IPS-18c (cell line): ENCODE measurements around the gene NUDT3.
A peak's percentile ranks its signal among the peaks of the same experiment; 100 is the strongest.

Source experiments
- H3K4me3 ChIP-seq: 2 replicates; pipeline ENCODE4 v1.7.0; 2013; ENCODE audit warnings: low read depth, mild to moderate bottlenecking, low read length, moderate library complexity; ENCODE audit not compliant: insufficient read depth
- H3K9me3 ChIP-seq: one replicate; pipeline ENCODE4 v1.6.1; 2013; ENCODE audit warnings: mild to moderate bottlenecking, low read length, moderate library complexity; ENCODE audit not compliant: control insufficient read depth, insufficient read depth

NUDT3 gene

GRCh38 chr6:34243901-34244884 is 148.3 kb downstream of the NUDT3 start:
- H3K4me3 ChIP-seq: no peak overlapping the region; the same call in 1 of the 2 replicates
- no peaks in the 10 kb centered on the region for H3K9me3 ChIP-seq

DNA sequence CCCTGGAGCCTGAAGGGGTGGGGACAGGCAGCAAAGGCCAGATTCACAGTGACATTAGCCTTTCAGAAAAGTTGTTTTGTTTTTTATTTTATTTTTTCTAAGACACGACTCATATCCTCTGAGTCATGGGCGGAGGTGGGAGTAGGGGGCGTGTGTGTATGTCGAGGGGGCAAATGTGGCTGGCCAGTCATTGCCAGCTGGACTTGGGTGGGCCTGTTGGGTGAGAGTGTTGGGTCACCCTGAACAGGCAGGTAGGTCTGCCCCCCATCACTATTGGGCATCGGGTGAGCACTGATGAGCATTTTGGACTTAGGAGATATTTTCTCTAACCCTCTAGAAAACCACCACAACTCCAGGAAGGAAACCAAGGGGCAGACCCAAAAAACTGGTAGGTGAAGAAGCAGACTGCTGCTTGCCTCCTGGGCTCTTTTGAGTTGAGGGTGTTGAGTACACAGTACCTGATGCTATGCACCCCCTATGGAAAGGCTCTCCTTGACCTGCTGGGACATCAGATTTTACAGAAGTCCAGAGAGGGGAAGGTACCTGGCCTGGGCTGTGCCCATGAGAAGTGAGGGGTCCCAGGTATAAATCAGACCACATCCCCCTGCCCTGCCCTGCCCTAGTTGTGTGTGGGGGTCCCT is 149.2 kb downstream of the NUDT3 start:
- Histone ChIP-seq H3K4me3 (0 out of 2 replicates have a peak overlapping the region, but pooled peaks have one; percentile 15), H3K9me3 (no peaks in the 10 kb centered on the region)

- Histone ChIP-seq H3K4me3 (no peak overlapping the region; the same call in 1 of the 2 replicates), H3K9me3 (no peaks in the 10 kb centered on the region)
Observed at GRCh38 chr6:34242252-34243130, 150.0 kb downstream of the NUDT3 start.

- H3K4me3 ChIP-seq: no peak overlapping the region
- no peaks in the 10 kb centered on the region for H3K9me3 ChIP-seq
Observed at GRCh38 chr6:34241351-34242215, 150.9 kb downstream of the NUDT3 start.

GRCh38 chr6:34240329-34241248 is 151.9 kb downstream of the NUDT3 start:
- no peak overlapping the region for H3K4me3 ChIP-seq

GRCh38 chr6:34239893-34240292 is 152.6 kb downstream of the NUDT3 start:
- Histone ChIP-seq H3K9me3 (no peaks in the 10 kb centered on the region), H3K4me3 (0 out of 2 replicates have a peak overlapping the region, but pooled peaks have one; percentile 92)

More at GRCh38 chr6:34240329-34241248, 151.9 kb downstream of the NUDT3 start:
- no peaks in the 10 kb centered on the region for H3K9me3 ChIP-seq

- H3K4me3 ChIP-seq: peak overlapping the region; percentile 92; the same call in 1 of the 2 replicates
- H3K9me3 ChIP-seq: no peaks in the 10 kb centered on the region
Observed at GRCh38 chr6:34239500-34239825, 153.0 kb downstream of the NUDT3 start.

DNA sequence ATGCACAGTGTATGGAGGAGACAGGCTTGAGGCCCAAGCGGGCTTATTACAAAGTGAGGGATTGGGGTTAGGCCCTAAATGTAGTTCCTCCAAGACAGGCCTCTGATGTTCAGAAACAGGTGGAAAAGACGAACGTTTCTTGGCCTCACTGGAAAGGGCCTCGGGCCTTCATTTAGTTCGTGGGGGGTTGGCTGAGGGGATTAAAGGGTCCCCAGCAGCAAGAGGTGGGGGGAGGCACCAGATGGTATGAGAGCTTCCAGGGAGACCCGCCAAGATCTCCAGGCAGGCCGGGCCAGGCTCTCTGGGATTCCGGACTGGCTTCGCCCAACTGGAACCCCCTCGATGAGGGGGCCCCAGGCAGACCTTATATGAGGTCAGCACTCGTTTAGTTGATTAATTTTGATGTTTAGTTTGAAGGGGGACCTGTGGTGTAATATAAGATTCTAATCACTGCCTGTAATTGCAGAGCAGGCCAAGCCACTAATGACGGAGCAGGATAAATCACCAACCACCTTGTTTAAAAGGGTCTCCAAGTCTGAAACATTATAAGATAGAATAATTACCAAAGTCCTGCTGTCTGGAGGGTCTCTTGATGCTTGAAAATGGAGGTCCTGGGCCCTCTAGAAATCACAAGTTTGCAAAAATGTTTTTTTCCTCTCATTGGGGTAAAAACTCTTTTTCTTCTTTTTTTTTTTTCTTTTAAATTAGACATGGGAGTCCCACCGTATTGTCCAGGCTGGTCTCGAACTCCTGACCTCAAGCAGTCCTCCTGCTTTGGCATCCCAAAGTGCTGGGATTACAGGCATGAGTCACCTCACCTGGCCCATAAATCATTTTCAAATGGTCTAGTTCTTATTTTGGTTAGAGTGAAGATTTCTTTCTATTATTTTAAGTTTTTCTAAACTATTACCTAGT is 153.6 kb downstream of the NUDT3 start:
- Histone ChIP-seq H3K4me3 (peak overlapping the region; percentile 92), H3K9me3 (no peaks in the 10 kb centered on the region)

GRCh38 chr6:34237722-34238584 is 154.5 kb downstream of the NUDT3 start:
- H3K9me3 ChIP-seq: no peaks in the 10 kb centered on the region
- peak overlapping the region; percentile 92 for H3K4me3 ChIP-seq

DNA sequence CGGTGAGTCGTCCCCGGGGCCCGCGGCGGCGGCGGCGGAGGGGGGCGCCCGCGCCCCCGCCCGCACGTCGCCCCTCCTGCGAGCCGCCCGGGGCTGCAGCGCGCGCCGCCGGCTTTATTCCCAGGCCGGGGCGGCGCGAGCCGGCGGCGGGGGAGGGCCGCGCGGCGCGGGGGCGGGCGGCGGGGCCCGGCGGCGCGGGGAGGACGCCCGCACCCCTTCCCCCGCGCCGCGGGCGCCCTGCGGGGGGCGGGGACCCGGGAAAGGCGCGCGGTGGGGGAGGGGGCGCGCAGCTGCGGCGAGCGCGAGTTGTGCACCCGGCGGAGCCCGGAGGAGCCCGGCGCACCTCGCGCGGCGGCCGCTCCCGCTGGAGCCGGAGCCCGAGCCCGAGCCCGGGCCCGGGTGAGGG is 155.2 kb downstream of the NUDT3 start:
- peak overlapping the region; percentile 92 for H3K4me3 ChIP-seq
- H3K9me3 ChIP-seq: no peaks in the 10 kb centered on the region

DNA sequence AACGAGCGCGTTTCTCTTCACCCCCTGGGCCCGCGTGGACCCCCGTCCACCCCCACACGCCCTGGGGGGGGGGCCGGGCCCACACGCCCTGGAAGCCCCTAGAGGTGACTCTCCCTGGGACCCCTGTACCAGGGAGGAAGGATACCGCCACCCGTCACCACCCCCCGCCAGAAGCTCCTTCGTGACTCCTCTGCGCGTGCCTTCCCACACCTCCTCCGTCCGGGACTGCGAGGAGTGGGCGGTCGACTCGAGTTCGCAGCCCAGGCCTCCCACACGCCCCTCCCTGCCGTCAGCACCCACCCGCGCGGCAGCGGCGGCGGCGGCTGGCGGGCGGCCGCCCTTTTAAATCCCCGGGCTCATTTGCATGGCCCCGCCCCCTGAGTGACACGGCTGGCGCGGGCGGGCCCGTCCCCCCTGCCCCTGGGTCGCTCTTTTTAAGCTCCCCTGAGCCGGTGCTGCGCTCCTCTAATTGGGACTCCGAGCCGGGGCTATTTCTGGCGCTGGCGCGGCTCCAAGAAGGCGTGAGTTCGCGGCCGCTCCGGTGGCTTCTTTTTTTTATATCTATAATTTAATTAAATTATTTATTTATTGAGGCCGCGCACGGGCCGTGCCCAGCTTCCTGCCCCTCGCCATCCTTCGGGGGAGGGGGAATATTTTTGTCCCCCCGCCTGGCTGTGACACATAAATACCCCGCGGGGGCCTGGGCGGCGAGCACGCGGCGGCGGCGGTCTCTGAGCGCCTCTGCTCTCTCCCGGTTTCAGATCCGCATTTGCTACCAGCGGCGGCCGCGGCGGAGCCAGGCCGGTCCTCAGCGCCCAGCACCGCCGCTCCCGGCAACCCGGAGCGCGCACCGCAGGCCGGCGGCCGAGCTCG is 155.8 kb downstream of the NUDT3 start, which contains the start of gene HMGA1:
TSS of gene HMGA1 (plus strand) at position 431 of the 873 bp plus-strand sequence. CDS start 3,908 bp downstream, outside the sequence.
- no peaks in the 10 kb centered on the region for H3K9me3 ChIP-seq
- H3K4me3 ChIP-seq: peak within 1 kb of the TSS; percentile 92

DNA sequence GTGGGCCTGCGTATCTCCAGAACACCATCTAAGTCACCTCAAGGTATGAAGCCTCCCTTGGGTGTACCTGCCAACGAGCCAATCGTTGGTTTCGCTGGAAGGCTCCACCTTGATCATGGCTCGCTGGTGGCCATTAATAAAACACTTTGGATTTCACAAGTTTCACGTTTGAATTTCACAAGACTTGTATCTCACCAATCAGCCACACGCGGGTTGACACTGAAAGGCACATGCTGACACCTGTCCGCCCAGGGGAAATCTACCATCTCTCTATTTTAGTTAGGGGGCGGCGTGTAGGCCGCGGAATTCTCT is 156.4 kb downstream of the NUDT3 start:
- Histone ChIP-seq H3K9me3 (no peaks in the 10 kb centered on the region), H3K4me3 (peak overlapping the region; percentile 84)
